HL-60/S4 treated with retinoic acid at 250 ng/mL for 4 days and 3 days (cell line): ENCODE results near the gene GPR25.

Experiments
- in situ Hi-C: fragments of 300-500 bp; cut with MboI; formaldehyde crosslinking; loops from 2 replicates; pipeline ENCODE4 v1.7.0; 2022; ENCODE audit warnings: low sequenced_read_pairs

GPR25 gene

GRCh38 chr1:200872446-200873115 is at the start of gene GPR25:
Gene GPR25 (plus strand): TSS chr1:200872981. CDS start chr1:200873038, 57 bp downstream.
- in situ Hi-C loops: no loop called here

GRCh38 chr1:200831091-200831490 is 41.7 kb upstream of the GPR25 start:
- in situ Hi-C loops: no loop called here

- in situ Hi-C loops: no loop called here
Measured at GRCh38 chr1:200834383-200834782, 38.4 kb upstream of the GPR25 start.

GRCh38 chr1:200836213-200836612 is 36.6 kb upstream of the GPR25 start:
- in situ Hi-C loops: no loop called here

GRCh38 chr1:200837931-200838571 is 34.7 kb upstream of the GPR25 start:
- in situ Hi-C loops: no loop called here

- in situ Hi-C loops: no loop called here
Measured at GRCh38 chr1:200838676-200839445, 33.9 kb upstream of the GPR25 start.

GRCh38 chr1:200845360-200845759 is 27.4 kb upstream of the GPR25 start:
- in situ Hi-C loops: no loop called here

GRCh38 chr1:200846398-200846797 is 26.4 kb upstream of the GPR25 start:
- in situ Hi-C loops: no loop called here

- in situ Hi-C loops: no loop called here
Measured at GRCh38 chr1:200849430-200849829, 23.4 kb upstream of the GPR25 start.

- in situ Hi-C loops: no loop called here
Measured at GRCh38 chr1:200850554-200850953, 22.2 kb upstream of the GPR25 start.

- in situ Hi-C loops: no loop called here
Measured at GRCh38 chr1:200856716-200857357, 15.9 kb upstream of the GPR25 start.

- in situ Hi-C loops: no loop called here
Measured at GRCh38 chr1:200857804-200858203, 15.0 kb upstream of the GPR25 start.

- in situ Hi-C loops: no loop called here
Measured at GRCh38 chr1:200861937-200862647, 10.7 kb upstream of the GPR25 start.

- in situ Hi-C loops: no loop called here
Measured at GRCh38 chr1:200862713-200863415, 9.9 kb upstream of the GPR25 start.

GRCh38 chr1:200866116-200866515 is 6.7 kb upstream of the GPR25 start:
- in situ Hi-C loops: no loop called here

GRCh38 chr1:200866521-200866920 is 6.3 kb upstream of the GPR25 start:
- in situ Hi-C loops: no loop called here

- in situ Hi-C loops: no loop called here
Measured at GRCh38 chr1:200867018-200867811, 5.6 kb upstream of the GPR25 start.

- in situ Hi-C loops: no loop called here
Measured at GRCh38 chr1:200869376-200869752, 3.4 kb upstream of the GPR25 start.

GRCh38 chr1:200869753-200870391 is 2.9 kb upstream of the GPR25 start:
- in situ Hi-C loops: no loop called here
